ENCODE results near the gene LIPN. TPM values are rescaled to one million over a fixed set of nuclear protein-coding genes. Genes with fewer than 3 reads are reported as not detected.
A peak's percentile ranks its signal among the peaks of the same experiment; 100 is the strongest.

The LIPN gene
- total RNA-seq, 1 experiment from 2014 or later = not detected

DNA sequence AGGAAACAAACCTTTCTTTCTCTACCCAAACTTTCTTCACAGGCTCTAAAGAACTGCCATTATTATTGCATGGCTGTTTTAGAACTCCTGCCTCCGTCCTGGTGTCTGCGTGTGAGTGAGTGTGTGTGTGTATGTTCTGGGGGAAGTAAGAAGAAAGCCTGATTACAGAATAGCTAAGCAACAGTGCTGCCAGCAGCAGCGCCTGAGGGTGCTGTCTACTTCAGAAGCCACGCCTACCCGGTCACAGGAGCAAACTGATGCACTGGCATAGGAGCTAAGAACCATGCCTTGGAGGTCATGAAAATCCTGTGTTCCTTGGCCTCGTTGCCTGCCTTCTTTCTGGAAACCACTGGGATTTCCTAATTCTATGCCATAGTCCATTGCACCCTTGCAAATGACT, 28.5 kb upstream of the LIPN start:
- H4K5ac ChIP-seq (ENCODE audit: insufficient read length, low read depth, low read length) = no peak overlapping the region
- H3K79me1 ChIP-seq (ENCODE audit: insufficient read depth, low read depth, low read length, poor library complexity, severe bottlenecking) = no peaks in the 10 kb centered on the region
- TF ChIP-seq, protein P1, sequence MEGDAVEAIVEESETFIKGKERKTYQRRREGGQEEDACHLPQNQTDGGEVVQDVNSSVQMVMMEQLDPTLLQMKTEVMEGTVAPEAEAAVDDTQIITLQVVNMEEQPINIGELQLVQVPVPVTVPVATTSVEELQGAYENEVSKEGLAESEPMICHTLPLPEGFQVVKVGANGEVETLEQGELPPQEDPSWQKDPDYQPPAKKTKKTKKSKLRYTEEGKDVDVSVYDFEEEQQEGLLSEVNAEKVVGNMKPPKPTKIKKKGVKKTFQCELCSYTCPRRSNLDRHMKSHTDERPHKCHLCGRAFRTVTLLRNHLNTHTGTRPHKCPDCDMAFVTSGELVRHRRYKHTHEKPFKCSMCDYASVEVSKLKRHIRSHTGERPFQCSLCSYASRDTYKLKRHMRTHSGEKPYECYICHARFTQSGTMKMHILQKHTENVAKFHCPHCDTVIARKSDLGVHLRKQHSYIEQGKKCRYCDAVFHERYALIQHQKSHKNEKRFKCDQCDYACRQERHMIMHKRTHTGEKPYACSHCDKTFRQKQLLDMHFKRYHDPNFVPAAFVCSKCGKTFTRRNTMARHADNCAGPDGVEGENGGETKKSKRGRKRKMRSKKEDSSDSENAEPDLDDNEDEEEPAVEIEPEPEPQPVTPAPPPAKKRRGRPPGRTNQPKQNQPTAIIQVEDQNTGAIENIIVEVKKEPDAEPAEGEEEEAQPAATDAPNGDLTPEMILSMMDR (conservative IDR thresholded peaks at IDR 0.05) = no peak
- H3T11ph ChIP-seq (ENCODE audit: low read length) = no peak overlapping the region
- no peak overlapping the region for H2BK12ac ChIP-seq (ENCODE audit: insufficient read length, low read depth, low read length)
- no peak overlapping the region for H2BK15ac ChIP-seq (ENCODE audit: low read depth, low read length)
- H3K9me3 ChIP-seq (ENCODE audit: control insufficient read depth, low read depth, low read length) = no peaks in the 10 kb centered on the region
- no CpG with 5 or more reads among the region's 6 CpGs for WGBS (ENCODE audit: extremely low coverage, insufficient read length, low lambda C conversion rate)
- H3K4me2 ChIP-seq (ENCODE audit: insufficient read depth, insufficient read length, low read length) = no peak overlapping the region
- H3K23me2 ChIP-seq (ENCODE audit: insufficient read length, low read depth, low read length, poor library complexity, severe bottlenecking) = no peaks in the 10 kb centered on the region
- no peak overlapping the region for H2BK5ac ChIP-seq (ENCODE audit: insufficient read length, low read length)
- no peak overlapping the region for H4K91ac ChIP-seq (ENCODE audit: insufficient read length, low read depth, low read length)
- H3K79me2 ChIP-seq (ENCODE audit: insufficient read depth, low read length) = no peaks in the 10 kb centered on the region
- no peak overlapping the region for H3K4ac ChIP-seq (ENCODE audit: low read depth, low read length)
- no peak overlapping the region for H2AFZ ChIP-seq (ENCODE audit: low read length)
- Mint-ChIP-seq H3K27ac (no peak overlapping the region), H3K9me3 (no peaks in the 10 kb centered on the region), H3K27me3 (ENCODE audit: low read depth) (peaks cover 19% of the 10 kb centered on the region), H3K4me1 (peaks cover 6% of the 10 kb centered on the region in 2 experiments), H3K36me3 (ENCODE audit: insufficient read depth in 1 of 3, low read depth in 3 of 3) (no peaks in the 10 kb centered on the region), H3K4me3 (no peak overlapping the region)
- H3K23ac ChIP-seq (ENCODE audit: insufficient read length, low read depth, low read length) = no peak overlapping the region
- no peak overlapping the region for H4K8ac ChIP-seq (replicated peaks; ENCODE audit: insufficient read length, low read depth, low read length)
- H3K4me1 ChIP-seq (ENCODE audit: insufficient read depth, low read length) = no peaks in the 10 kb centered on the region
- no peak overlapping the region for H2BK120ac ChIP-seq (ENCODE audit: low read depth, low read length, poor library complexity, severe bottlenecking)
- H3K9ac ChIP-seq (ENCODE audit: extremely low read depth, insufficient read length, low read length) = no peak overlapping the region
- no peak overlapping the region for H2BK20ac ChIP-seq (ENCODE audit: low read depth, low read length, poor library complexity, severe bottlenecking)
- H3K18ac ChIP-seq (ENCODE audit: insufficient read length, low read depth, low read length) = no peak overlapping the region
- H3K56ac ChIP-seq (ENCODE audit: insufficient read length, low read depth, low read length) = no peak overlapping the region
- H2AK5ac ChIP-seq (ENCODE audit: insufficient read length, low read length) = no peak overlapping the region
- no peaks in the 10 kb centered on the region for H3K27me3 ChIP-seq (ENCODE audit: insufficient read depth, low read length)
- DNase-seq = peak; percentile 39
- H4K20me1 ChIP-seq (ENCODE audit: control insufficient read depth, insufficient read depth, insufficient read length) = no peaks in the 10 kb centered on the region
- no peak overlapping the region for H3K14ac ChIP-seq (ENCODE audit: insufficient read depth, low read length)
- H3K27ac ChIP-seq (ENCODE audit: insufficient read length, low read depth, low read length) = no peak overlapping the region
